ENCODE measurements around the gene SEMA4D.

GRCh38 chr9:89467278-89467625, 30.7 kb downstream of the SEMA4D start:
- no peak for TF ChIP-seq CTCF (conservative IDR thresholded peaks at IDR 0.05; ENCODE audit: low read depth, low read length)
- TF ChIP-seq EZH2 (IDR thresholded peaks at IDR 0.05; ENCODE audit: low read length, unreplicated experiment) = no peak
